Smooth muscle cell (in vitro differentiated cells): ENCODE results near the gene PLEKHH3. TPM values are rescaled to one million over a fixed set of nuclear protein-coding genes. Genes with fewer than 3 reads are reported as not detected.
A peak's percentile ranks its signal among the peaks of the same experiment; 100 is the strongest.

Experiments
- DNase-seq: peaks from one replicate; lab custom pipeline; 2025; ENCODE audit not compliant: unreplicated experiment; lab: John Stamatoyannopoulos, UW
- H2AFZ ChIP-seq: fragments of 200-600 bp; sonication (generic); 2 replicates; pipeline ENCODE4 v1.6.0; 2016; ENCODE audit warnings: antibody characterized with exemption, low read depth, mild to moderate bottlenecking
- H3F3A ChIP-seq: fragments of 200-600 bp; sonication (generic); 2 replicates; pipeline ENCODE4 v1.6.0; 2017; ENCODE audit warnings: antibody characterized with exemption, low read depth
- H3K27ac ChIP-seq: fragments of 200-600 bp; sonication (generic); 2 replicates; pipeline ENCODE4 v1.5.1; 2016; ENCODE audit warnings: low read depth, mild to moderate bottlenecking
- H3K27me3 ChIP-seq: fragments of 200-600 bp; sonication (generic); 2 replicates; pipeline ENCODE4 v1.6.1; 2016; ENCODE audit warnings: low read depth, mild to moderate bottlenecking
- H3K36me3 ChIP-seq: fragments of 200-600 bp; sonication (generic); 2 replicates; pipeline ENCODE4 v1.5.1; 2016; ENCODE audit warnings: low read depth
- H3K4me1 ChIP-seq: fragments of 200-600 bp; sonication (generic); 2 replicates; pipeline ENCODE4 v1.5.1; 2016; ENCODE audit warnings: low read depth
- H3K4me2 ChIP-seq: fragments of 200-600 bp; sonication (generic); 2 replicates; pipeline ENCODE4 v1.6.0; 2016; ENCODE audit warnings: mild to moderate bottlenecking
- H3K4me3 ChIP-seq: fragments of 200-600 bp; sonication (generic); 2 replicates; pipeline ENCODE4 v1.5.1; 2016; ENCODE audit warnings: mild to moderate bottlenecking
- H3K79me2 ChIP-seq: fragments of 200-600 bp; sonication (generic); 2 replicates; pipeline ENCODE4 v1.6.0; 2016; ENCODE audit warnings: low read depth, mild to moderate bottlenecking
- H3K9ac ChIP-seq: fragments of 200-600 bp; sonication (generic); 2 replicates; pipeline ENCODE4 v1.6.0; 2016; ENCODE audit warnings: low read depth
- H3K9me3 ChIP-seq: fragments of 200-600 bp; sonication (generic); replicated peaks from 2 replicates; pipeline ENCODE4 v1.5.1; 2016; ENCODE audit warnings: low read depth
- H4K20me1 ChIP-seq: fragments of 200-600 bp; sonication (generic); 2 replicates; pipeline ENCODE4 v1.6.0; 2016; ENCODE audit warnings: low read depth
- WGBS: methylation state at CpG from one replicate; pipeline ENCODE4 v1.1.7; 2016; ENCODE audit warnings: low lambda C conversion rate; 5-methylcytosine and 5-hydroxymethylcytosine counted together
- polyA plus RNA-seq: library from polyadenylated mRNA; unstranded; fragments of >200 nt; fragmentation: Nextera tagmentation; extraction: Ambion mirVana; gene quantifications from 2 replicates; pipeline ENCODE4 v1.2.1, GENCODE V29; 2016
- total RNA-seq: library from RNA; depleted of rRNA; stranded (reverse); fragments of >200 nt; gene quantifications from 2 replicates; pipeline ENCODE4 v1.2.3, GENCODE V29; 2014
- TF ChIP-seq, protein P1 (sequence below): fragments of 200-600 bp; sonication (generic); IDR thresholded peaks from 2 replicates; pipeline ENCODE4 v1.5.1; 2017; ENCODE audit warnings: borderline replicate concordance, mild to moderate bottlenecking, antibody characterized with exemption; ENCODE audit not compliant: insufficient read depth, poor library complexity, severe bottlenecking

Gene PLEKHH3
- total and polyA plus RNA-seq, 2 experiments from 2014 or later = 5.0 to 23.7 TPM

- H3K4me3 ChIP-seq = no peak overlapping the region
- H3K27me3 ChIP-seq = no peaks in the 10 kb centered on the region
- DNase-seq = no peak
- H3K9ac ChIP-seq = no peak overlapping the region
- peaks cover 8% of the 10 kb centered on the region for H3F3A ChIP-seq
- TF ChIP-seq, protein P1, sequence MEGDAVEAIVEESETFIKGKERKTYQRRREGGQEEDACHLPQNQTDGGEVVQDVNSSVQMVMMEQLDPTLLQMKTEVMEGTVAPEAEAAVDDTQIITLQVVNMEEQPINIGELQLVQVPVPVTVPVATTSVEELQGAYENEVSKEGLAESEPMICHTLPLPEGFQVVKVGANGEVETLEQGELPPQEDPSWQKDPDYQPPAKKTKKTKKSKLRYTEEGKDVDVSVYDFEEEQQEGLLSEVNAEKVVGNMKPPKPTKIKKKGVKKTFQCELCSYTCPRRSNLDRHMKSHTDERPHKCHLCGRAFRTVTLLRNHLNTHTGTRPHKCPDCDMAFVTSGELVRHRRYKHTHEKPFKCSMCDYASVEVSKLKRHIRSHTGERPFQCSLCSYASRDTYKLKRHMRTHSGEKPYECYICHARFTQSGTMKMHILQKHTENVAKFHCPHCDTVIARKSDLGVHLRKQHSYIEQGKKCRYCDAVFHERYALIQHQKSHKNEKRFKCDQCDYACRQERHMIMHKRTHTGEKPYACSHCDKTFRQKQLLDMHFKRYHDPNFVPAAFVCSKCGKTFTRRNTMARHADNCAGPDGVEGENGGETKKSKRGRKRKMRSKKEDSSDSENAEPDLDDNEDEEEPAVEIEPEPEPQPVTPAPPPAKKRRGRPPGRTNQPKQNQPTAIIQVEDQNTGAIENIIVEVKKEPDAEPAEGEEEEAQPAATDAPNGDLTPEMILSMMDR = no peak
- H3K9me3 ChIP-seq = no peaks in the 10 kb centered on the region
- no peak overlapping the region for H3K27ac ChIP-seq
- no peak overlapping the region for H3K4me2 ChIP-seq
- no peak overlapping the region for H2AFZ ChIP-seq
- peaks cover 11% of the 10 kb centered on the region for H3K4me1 ChIP-seq
- WGBS = 97% methylated on average over 50 of the region's 50 CpGs
- H4K20me1 ChIP-seq = peaks cover 7% of the 10 kb centered on the region
- H3K36me3 ChIP-seq = no peaks in the 10 kb centered on the region
- no peaks in the 10 kb centered on the region for H3K79me2 ChIP-seq
These were observed 8.2 kb upstream of the PLEKHH3 start for GRCh38 chr17:42684929-42685556.

- DNase-seq = no peak
- Histone ChIP-seq H3K4me1 (peaks cover 25% of the 10 kb centered on the region), H3K27me3 (no peaks in the 10 kb centered on the region), H3K4me3 (peak overlapping the region; percentile 54), H3K36me3 (no peaks in the 10 kb centered on the region), H4K20me1 (peaks cover 7% of the 10 kb centered on the region), H3K27ac (no peak overlapping the region), H3F3A (peaks cover 20% of the 10 kb centered on the region), H3K9ac (no peak overlapping the region), H3K4me2 (peak overlapping the region; percentile 86), H2AFZ (no peak overlapping the region), H3K9me3 (no peaks in the 10 kb centered on the region), H3K79me2 (no peaks in the 10 kb centered on the region)
- TF ChIP-seq, protein P1 = no peak
- WGBS = 63% methylated on average over 10 of the region's 25 CpGs
These were observed 6.7 kb upstream of the PLEKHH3 start for GRCh38 chr17:42683407-42684034.

- Histone ChIP-seq H3K27me3 (no peaks in the 10 kb centered on the region), H3K4me3 (peak overlapping the region; percentile 54), H3K9me3 (no peaks in the 10 kb centered on the region), H3K27ac (peak overlapping the region; percentile 32), H2AFZ (peak overlapping the region; percentile 22), H3K36me3 (no peaks in the 10 kb centered on the region), H3K79me2 (no peaks in the 10 kb centered on the region), H3K4me2 (peak overlapping the region; percentile 86), H3K9ac (no peak overlapping the region), H3F3A (peaks cover 22% of the 10 kb centered on the region), H4K20me1 (peaks cover 7% of the 10 kb centered on the region), H3K4me1 (peaks cover 27% of the 10 kb centered on the region)
- DNase-seq = peak; percentile 72
- TF ChIP-seq, protein P1 = no peak
- under 1% methylated on average over 30 of the region's 34 CpGs for WGBS
These were observed 6.1 kb upstream of the PLEKHH3 start for GRCh38 chr17:42682722-42683403.
